Common myeloid progenitor, CD34-positive (primary cell): ENCODE measurements around the gene CD1B.

ENCODE experiments used
- CTCF ChIA-PET: fragments of 350-600 bp; sonication (Branson Sonifier 250); formaldehyde crosslinking; loops from one replicate; lab custom pipeline; 2021; ENCODE audit warnings: antibody characterized with exemption; lab: Charles Lee
- POLR2A ChIA-PET: fragments of 350-600 bp; sonication (Branson Sonifier 250); formaldehyde crosslinking; loops from one replicate; lab custom pipeline; 2021; ENCODE audit warnings: antibody characterized with exemption; lab: Charles Lee
- DNase-seq, 3 donors: peaks; one replicate each; pipeline versions ENCODE4 v3.0.0 to v3.0.0-alpha.2; 2013
- H3K27ac ChIP-seq, 2 experiments: 1 replicate in 1 of 2; 2 replicates in 1 of 2; pipeline ENCODE4 v1.7.0; 2013; ENCODE audit warnings: inconsistent platforms in 2 of 2, low read length in 2 of 2, mild to moderate bottlenecking in 2 of 2, low read depth in 1 of 2, moderate library complexity in 1 of 2; ENCODE audit not compliant: severe bottlenecking in 2 of 2, insufficient read depth in 1 of 2, poor library complexity in 1 of 2
- H3K27me3 ChIP-seq, 5 experiments: replicated peaks in 2 of 5; 1 replicate in 3 of 5; 2 replicates in 2 of 5; pipeline versions ENCODE4 v1.6.1 to v1.7.0; 2013; ENCODE audit warnings: low read length in 4 of 5, mild to moderate bottlenecking in 2 of 5, moderate library complexity in 2 of 5, inconsistent platforms in 1 of 5; ENCODE audit not compliant: insufficient read depth in 5 of 5, control insufficient read depth in 4 of 5
- H3K36me3 ChIP-seq, 4 experiments: 1 replicate in 2 of 4; 2 replicates in 2 of 4; pipeline versions ENCODE4 v1.6.1 to v1.7.0; 2013; ENCODE audit warnings: low read length in 3 of 4, control low read depth in 1 of 4, mild to moderate bottlenecking in 1 of 4; ENCODE audit not compliant: control insufficient read depth in 4 of 4, insufficient read depth in 4 of 4
- H3K4me1 ChIP-seq, 4 experiments: 1 replicate in 3 of 4; 2 replicates in 1 of 4; pipeline versions ENCODE4 v1.6.1 to v1.7.1; 2013; ENCODE audit warnings: low read length in 3 of 4, mild to moderate bottlenecking in 3 of 4, control low read depth in 1 of 4, inconsistent platforms in 1 of 4, moderate library complexity in 1 of 4; ENCODE audit not compliant: control insufficient read depth in 4 of 4, insufficient read depth in 4 of 4; ENCODE audit errors: control extremely low read depth in 1 of 4
- H3K4me3 ChIP-seq, 7 experiments: 1 replicate in 4 of 7; 2 replicates in 3 of 7; pipeline versions ENCODE4 v1.5.1 to v1.7.0; 2013; ENCODE audit warnings: mild to moderate bottlenecking in 7 of 7, low read length in 6 of 7, moderate library complexity in 6 of 7, inconsistent platforms in 2 of 7, low read depth in 2 of 7, control low read depth in 1 of 7; ENCODE audit not compliant: insufficient read depth in 4 of 7, control insufficient read depth in 1 of 7; ENCODE audit errors: extremely low read depth in 1 of 7
- H3K9me3 ChIP-seq, 5 experiments: 1 replicate in 4 of 5; 2 replicates in 1 of 5; pipeline versions ENCODE4 v1.6.1 to v1.7.1; 2013; ENCODE audit warnings: low read length in 4 of 5, mild to moderate bottlenecking in 2 of 5, inconsistent platforms in 1 of 5, low read depth in 1 of 5, moderate library complexity in 1 of 5; ENCODE audit not compliant: control insufficient read depth in 4 of 5, insufficient read depth in 2 of 5; ENCODE audit errors: control extremely low read depth in 1 of 5
- whole genome bisulfite sequencing: methylation state at CpG from one replicate; pipeline ENCODE4 v1.1.5; 2013; ENCODE audit not compliant: insufficient coverage; 5-methylcytosine and 5-hydroxymethylcytosine counted together

The CD1B gene

DNA sequence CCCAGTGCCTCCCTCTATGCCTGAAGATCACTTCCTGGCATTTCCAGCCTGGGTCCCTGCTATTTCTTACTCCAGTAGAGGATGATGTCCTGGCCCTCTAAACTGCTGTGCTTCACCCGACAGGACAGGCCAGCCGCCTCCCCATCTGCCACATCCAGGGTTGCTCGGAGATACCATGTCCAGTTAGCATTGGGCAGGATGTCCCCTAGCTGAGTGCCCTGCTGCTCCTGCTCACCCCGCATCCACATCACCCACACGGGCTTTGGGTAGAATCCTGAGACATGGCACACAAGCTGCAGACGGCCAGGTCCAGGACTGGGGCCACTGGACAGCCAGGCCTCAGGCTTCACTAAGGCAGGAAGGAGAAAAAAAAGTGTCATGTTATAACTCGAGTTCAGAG lies 2.0 kb downstream of the CD1B start:
- WGBS = 97% methylated on average over 6 of the region's 7 CpGs
- ChIA-PET POLR2A (no interaction called here), CTCF (interaction anchor here (0.6 to 4.2 kb wide), 7 partner anchors 33 to 199 kb away, joined by 3 to 61 read pairs (median 4); no protein-coding TSS in a partner anchor)
- Histone ChIP-seq H3K9me3 (no peaks in the 10 kb centered on the region), H3K36me3 (no peaks in the 10 kb centered on the region), H3K4me3 (no peak overlapping the region), H3K4me1 (peaks cover 0 to 5% (median 0%) of the 10 kb centered on the region in 4 experiments), H3K27ac (no peak overlapping the region), H3K27me3 (peaks cover 0 to 13% (median 6%) of the 10 kb centered on the region in 5 experiments)
- no peak for DNase-seq

DNA sequence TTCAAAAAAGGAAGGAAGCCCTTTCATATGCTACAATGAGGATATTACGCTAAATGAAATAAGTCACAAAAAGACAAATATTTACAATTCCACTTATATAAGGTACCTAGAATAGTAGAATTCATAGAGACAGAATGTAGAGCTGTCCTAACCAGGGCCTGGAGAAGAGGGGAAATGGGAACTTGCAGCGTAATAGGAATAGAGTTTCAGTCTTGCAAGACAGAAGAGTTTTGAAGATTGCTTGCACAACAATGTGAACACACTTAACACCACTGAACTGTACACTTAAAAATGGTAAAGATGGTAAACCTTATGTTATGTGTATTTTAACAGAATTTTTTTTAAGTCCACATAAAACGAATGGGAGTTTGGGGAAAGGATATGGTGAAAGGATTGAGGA lies 2.9 kb downstream of the CD1B start:
- H3K4me1 ChIP-seq = no peaks in the 10 kb centered on the region
- no peak overlapping the region for H3K27ac ChIP-seq
- no peak for DNase-seq
- H3K4me3 ChIP-seq = no peak overlapping the region
- CTCF ChIA-PET = interaction anchor here (1.4 to 4.2 kb wide), 2 partner anchors 41 to 124 kb away, joined by 3 to 61 read pairs; no protein-coding TSS in a partner anchor
- no peaks in the 10 kb centered on the region for H3K36me3 ChIP-seq
- no CpG with 5 or more reads among the region's 3 CpGs for WGBS
- H3K27me3 ChIP-seq = peaks cover 0 to 13% (median 6%) of the 10 kb centered on the region in 5 experiments
- peaks cover 0 to 1% (median 0%) of the 10 kb centered on the region in 5 experiments for H3K9me3 ChIP-seq
- POLR2A ChIA-PET = interaction anchor here (0.6 kb wide), 1 partner anchor 44 kb away, joined by 7 read pairs; no protein-coding TSS in a partner anchor

DNA sequence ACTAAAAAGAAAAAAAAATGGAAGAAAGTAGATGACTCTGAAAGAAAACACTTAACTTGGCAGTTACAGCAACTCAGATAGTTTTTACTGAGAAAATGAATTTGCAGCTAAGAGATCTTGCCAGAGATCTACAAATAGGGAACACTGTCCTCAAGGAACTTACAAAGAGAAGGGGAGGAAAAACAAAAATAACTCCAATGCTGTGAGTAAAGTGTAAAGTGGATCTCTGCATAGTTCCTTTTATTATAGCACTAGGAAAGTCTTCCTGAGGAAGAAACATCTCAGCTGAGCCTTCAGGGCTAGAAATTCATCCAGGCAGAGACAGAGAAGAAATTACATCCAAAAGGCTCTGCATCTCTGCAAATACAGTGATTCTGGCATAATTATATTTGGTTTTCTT lies 3.9 kb downstream of the CD1B start:
- Histone ChIP-seq H3K36me3 (no peaks in the 10 kb centered on the region), H3K27ac (no peak overlapping the region), H3K27me3 (peaks cover 0 to 11% (median 6%) of the 10 kb centered on the region in 5 experiments), H3K9me3 (peaks cover 0 to 4% (median 3%) of the 10 kb centered on the region in 5 experiments), H3K4me1 (no peaks in the 10 kb centered on the region), H3K4me3 (no peak overlapping the region)
- DNase-seq = no peak
- POLR2A ChIA-PET = no interaction called here
- CTCF ChIA-PET = no interaction called here

DNA sequence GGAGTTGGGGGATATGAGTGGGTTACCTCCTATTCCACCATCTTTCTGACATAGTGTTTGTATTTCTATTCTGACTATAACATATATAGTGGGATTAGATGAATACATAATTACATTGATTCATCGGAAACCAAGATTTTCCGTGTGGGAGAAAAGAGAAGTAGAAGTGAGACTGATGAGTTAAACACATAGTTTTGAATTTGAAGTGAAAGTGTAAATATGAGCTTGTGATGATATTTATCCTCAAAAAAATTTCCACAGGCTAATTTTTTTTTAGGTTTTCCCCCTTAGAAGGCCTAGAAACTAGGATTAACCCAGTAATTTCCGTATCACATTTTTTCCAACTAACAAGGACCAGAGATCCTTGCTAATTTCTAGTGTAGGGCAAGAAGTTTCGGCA lies 6.9 kb downstream of the CD1B start:
- Histone ChIP-seq H3K4me3 (no peak overlapping the region), H3K27ac (no peak overlapping the region), H3K4me1 (no peaks in the 10 kb centered on the region), H3K9me3 (peaks cover 0 to 4% (median 3%) of the 10 kb centered on the region in 5 experiments), H3K36me3 (no peaks in the 10 kb centered on the region), H3K27me3 (peaks cover 0 to 3% (median 0%) of the 10 kb centered on the region in 5 experiments)
- POLR2A ChIA-PET = no interaction called here
- CTCF ChIA-PET = interaction anchor here (1.1 to 1.8 kb wide), 2 partner anchors 24 to 120 kb away, joined by 3 to 8 read pairs; no protein-coding TSS in a partner anchor
- DNase-seq = no peak
- 100% methylated on average over 1 of the region's 4 CpGs for WGBS

DNA sequence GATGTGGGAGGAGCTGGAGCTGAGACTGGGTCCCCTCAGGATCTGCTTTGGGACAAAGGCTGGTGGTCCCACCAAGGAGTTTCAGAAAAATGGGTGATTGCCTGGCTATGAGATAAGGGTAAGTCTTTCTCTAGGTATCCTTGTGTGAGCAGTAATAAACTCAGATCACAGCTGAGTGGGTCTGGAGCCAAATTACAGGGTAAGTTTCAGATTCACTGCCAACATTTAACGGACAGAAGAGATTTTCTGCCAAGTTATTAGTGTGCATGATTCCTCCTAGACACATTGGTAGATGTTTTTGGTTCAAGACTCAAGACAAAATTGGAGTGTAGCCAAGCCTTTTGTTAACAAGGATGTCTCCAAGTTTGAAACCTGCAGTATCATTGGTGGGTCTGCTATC lies 7.5 kb downstream of the CD1B start:
- Histone ChIP-seq H3K27ac (no peak overlapping the region), H3K9me3 (peaks cover 0 to 4% (median 3%) of the 10 kb centered on the region in 5 experiments), H3K36me3 (no peaks in the 10 kb centered on the region), H3K4me1 (no peaks in the 10 kb centered on the region), H3K4me3 (no peak overlapping the region), H3K27me3 (peaks cover 0 to 3% (median 0%) of the 10 kb centered on the region in 5 experiments)
- ChIA-PET CTCF (interaction anchor here (1.8 kb wide), 1 partner anchor 120 kb away, joined by 8 read pairs; no protein-coding TSS in a partner anchor), POLR2A (no interaction called here)
- 91% methylated on average over 1 of the region's 1 CpG for WGBS
- DNase-seq = no peak

DNA sequence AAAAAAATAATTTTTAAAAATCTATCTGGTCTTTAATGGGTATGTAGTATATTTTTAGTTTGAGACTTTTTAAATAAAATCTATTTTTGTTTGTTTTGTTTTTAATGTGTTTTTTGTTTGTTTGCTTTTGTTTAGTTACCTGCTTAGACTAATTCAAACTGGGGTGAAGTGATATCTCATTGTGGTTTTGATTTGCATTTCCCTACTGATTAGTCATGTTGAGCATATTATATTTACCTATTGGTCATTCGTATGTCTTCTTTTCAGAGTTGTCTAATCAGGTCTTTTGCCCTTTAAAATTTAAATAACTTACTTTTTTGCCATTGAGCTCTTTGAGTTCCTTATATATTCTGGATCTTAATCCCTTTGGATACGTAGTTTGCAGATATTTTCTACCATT lies 20.3 kb downstream of the CD1B start:
- H3K27ac ChIP-seq = no peak overlapping the region
- no peak for DNase-seq
- no peaks in the 10 kb centered on the region for H3K27me3 ChIP-seq
- no peaks in the 10 kb centered on the region for H3K4me1 ChIP-seq
- ChIA-PET POLR2A (no interaction called here), CTCF (interaction anchor here (0.7 kb wide), 1 partner anchor 15 kb away, joined by 3 read pairs; no protein-coding TSS in a partner anchor)
- no peak overlapping the region for H3K4me3 ChIP-seq
- H3K36me3 ChIP-seq = no peaks in the 10 kb centered on the region
- peaks cover 0 to 6% (median 0%) of the 10 kb centered on the region in 5 experiments for H3K9me3 ChIP-seq
- WGBS = no CpG with 5 or more reads among the region's 2 CpGs

DNA sequence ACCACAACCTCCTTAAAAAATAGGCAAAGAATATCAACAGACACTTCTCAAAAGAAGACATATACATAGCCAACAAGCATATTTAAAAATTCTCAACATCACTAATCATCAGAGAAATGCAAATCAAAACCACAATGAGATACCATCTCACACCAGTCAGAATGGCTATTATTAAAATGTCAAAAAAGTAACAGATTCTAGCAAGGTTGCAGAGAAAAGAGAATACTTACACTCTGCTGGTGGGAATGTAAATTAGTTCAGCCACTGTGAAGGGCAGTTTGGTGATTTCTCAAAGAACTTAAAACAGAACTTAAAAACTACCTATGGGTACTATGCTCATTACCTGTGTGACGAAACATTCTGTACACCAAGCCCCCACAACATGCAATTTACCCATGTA lies 20.7 kb downstream of the CD1B start:
- no peaks in the 10 kb centered on the region for H3K36me3 ChIP-seq
- ChIA-PET POLR2A (no interaction called here), CTCF (interaction anchor here (0.7 kb wide), 1 partner anchor 16 kb away, joined by 3 read pairs; no protein-coding TSS in a partner anchor)
- H3K4me1 ChIP-seq = no peaks in the 10 kb centered on the region
- no peak overlapping the region for H3K4me3 ChIP-seq
- H3K27me3 ChIP-seq = no peaks in the 10 kb centered on the region
- DNase-seq = no peak
- peaks cover 0 to 5% (median 0%) of the 10 kb centered on the region in 5 experiments for H3K9me3 ChIP-seq
- no peak overlapping the region for H3K27ac ChIP-seq
- WGBS = no CpG with 5 or more reads among the region's 1 CpG
